K562 (cell line): ENCODE results near the gene KCTD21. TPM values are rescaled to one million over a fixed set of nuclear protein-coding genes. Genes with fewer than 3 reads are reported as not detected.

Experiments used
- ARID1B ChIP-seq: fragments of 450-650 bp; IDR thresholded peaks from 2 replicates; pipeline ENCODE4 v1.6.1; 2016; ENCODE audit warnings: antibody characterized with exemption, mild to moderate bottlenecking, inconsistent platforms
- BACH1 ChIP-seq: fragments of 200-800 bp; sonication (Bioruptor generic); IDR thresholded peaks from 2 replicates; pipeline ENCODE4 v1.6.1; 2016; ENCODE audit warnings: missing genetic modification characterization, missing compliant biosample characterization
- BHLHE40 ChIP-seq: IDR thresholded peaks from 2 replicates; pipeline ENCODE4 v1.6.1; 2011; ENCODE audit warnings: low read length, improper control_type of control experiment
- E4F1 ChIP-seq: fragments of 250-450 bp; sonication (Bioruptor Pico); IDR thresholded peaks from 2 replicates; pipeline ENCODE4 v1.5.0; 2021; ENCODE audit warnings: mild to moderate bottlenecking, borderline replicate concordance
- MGA ChIP-seq: fragments of 450-650 bp; IDR thresholded peaks from 2 replicates; pipeline ENCODE4 v1.6.1; 2016; ENCODE audit warnings: mild to moderate bottlenecking, moderate library complexity
- POLR3G ChIP-seq: IDR thresholded peaks from 2 replicates; pipeline ENCODE4 v1.6.1; 2011; ENCODE audit not compliant: insufficient read length, insufficient replicate concordance; ENCODE audit errors: extremely low read depth
- ZNF395 ChIP-seq: fragments of 200-800 bp; sonication (Bioruptor generic); IDR thresholded peaks from 2 replicates; pipeline ENCODE4 v1.6.1; 2017; ENCODE audit warnings: missing genetic modification characterization, missing compliant biosample characterization
- polyA plus RNA-seq, 8 experiments: library from polyadenylated mRNA; depleted of rRNA in 4 of 8; stranded (reverse) in 5 of 8; unstranded in 3 of 8; fragments of >200 nt; fragmentation: Nextera tagmentation in 2 of 8; fragmentation: Illumina TruSeq in 1 of 8; extraction: Ambion mirVana in 2 of 8; extraction: Trizol in 1 of 8; gene quantifications; 2 replicates each; pipeline versions ENCODE4 v1.2.1 to v1.2.3, GENCODE V29; 2011 to 2014; ENCODE audit warnings: inconsistent platforms in 1 of 8, missing spikeins in 1 of 8
- total RNA-seq, 7 experiments: library from RNA; depleted of rRNA in 6 of 7; stranded (reverse); fragments of >200 nt in 6 of 7; fragmentation: Illumina TruSeq in 2 of 7; extraction: Trizol in 2 of 7; gene quantifications; 2 replicates each; pipeline versions ENCODE4 v1.2.1 to v1.2.3, GENCODE V29; 2011 to 2021; ENCODE audit warnings: low replicate concordance in 1 of 7
- TF ChIP-seq, protein P1 (sequence below): fragments of 450-650 bp; IDR thresholded peaks from 2 replicates; pipeline ENCODE4 v1.6.1; 2016

The KCTD21 gene
- total and polyA plus RNA-seq, 9 of the 15 experiments (the other 6 are each of a cell fraction or from before 2014, with no cell fraction given): 0.34 to 5.4 (median 1.9) TPM

- TF ChIP-seq MGA (peak; percentile 57), E4F1 (no peak), POLR3G (no peak), ZNF395 (0 out of 2 replicates have a peak, but pooled peaks have one; percentile 30), BHLHE40 (no peak), ARID1B (peak; percentile 41; the same call in 1 of the 2 replicates), BACH1 (tag) (0 out of 2 replicates have a peak, but pooled peaks have one; percentile 33)
- TF ChIP-seq, protein P1, sequence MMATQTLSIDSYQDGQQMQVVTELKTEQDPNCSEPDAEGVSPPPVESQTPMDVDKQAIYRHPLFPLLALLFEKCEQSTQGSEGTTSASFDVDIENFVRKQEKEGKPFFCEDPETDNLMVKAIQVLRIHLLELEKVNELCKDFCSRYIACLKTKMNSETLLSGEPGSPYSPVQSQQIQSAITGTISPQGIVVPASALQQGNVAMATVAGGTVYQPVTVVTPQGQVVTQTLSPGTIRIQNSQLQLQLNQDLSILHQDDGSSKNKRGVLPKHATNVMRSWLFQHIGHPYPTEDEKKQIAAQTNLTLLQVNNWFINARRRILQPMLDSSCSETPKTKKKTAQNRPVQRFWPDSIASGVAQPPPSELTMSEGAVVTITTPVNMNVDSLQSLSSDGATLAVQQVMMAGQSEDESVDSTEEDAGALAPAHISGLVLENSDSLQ: peak; percentile 49
Measured at GRCh38 chr11:78230161-78230877, 41.9 kb upstream of the KCTD21 start (continued).
